Medulla oblongata (tissue), 1 donor: Measurements from ENCODE around the gene CADM3.
A peak's percentile ranks its signal among the peaks of the same experiment; 100 is the strongest.

Source experiments
- DNase-seq: peaks from one replicate; pipeline ENCODE4 v3.0.0-alpha.2; 2015; ENCODE audit errors: extremely low spot score

The CADM3 gene

GRCh38 chr1:159171254-159171687 is at the start of gene CADM3:
CADM3 (plus strand) TSS chr1:159171615; CDS start chr1:159171766, 151 bp downstream.
- peak; percentile 36 for DNase-seq

GRCh38 chr1:159122005-159122621 is 49.3 kb upstream of the CADM3 start:
- DNase-seq, result no peak

GRCh38 chr1:159123587-159123986 is 47.8 kb upstream of the CADM3 start:
- no peak for DNase-seq

- peak; percentile 79 for DNase-seq
Observed at GRCh38 chr1:159132271-159132881, 39.0 kb upstream of the CADM3 start.

- DNase-seq, result no peak
Observed at GRCh38 chr1:159140474-159140873, 30.9 kb upstream of the CADM3 start.

- DNase-seq, result peak; percentile 27
Observed at GRCh38 chr1:159141584-159142390, 29.6 kb upstream of the CADM3 start.

- DNase-seq, result no peak
Observed at GRCh38 chr1:159142391-159142663, 29.1 kb upstream of the CADM3 start.

GRCh38 chr1:159142726-159143510 is 28.5 kb upstream of the CADM3 start:
- DNase-seq, result no peak

- DNase-seq, result no peak
Observed at GRCh38 chr1:159144571-159144970, 26.8 kb upstream of the CADM3 start.

- DNase-seq, result no peak
Observed at GRCh38 chr1:159146980-159147379, 24.4 kb upstream of the CADM3 start.

- DNase-seq, result no peak
Observed at GRCh38 chr1:159152031-159152430, 19.4 kb upstream of the CADM3 start.

- peak; percentile 94 for DNase-seq
Observed at GRCh38 chr1:159161001-159161718, 10.3 kb upstream of the CADM3 start.

- no peak for DNase-seq
Observed at GRCh38 chr1:159161719-159162026, 9.7 kb upstream of the CADM3 start.

- DNase-seq, result peak; percentile 14
Observed at GRCh38 chr1:159162516-159163265, 8.7 kb upstream of the CADM3 start.

- no peak for DNase-seq
Observed at GRCh38 chr1:159163614-159164228, 7.7 kb upstream of the CADM3 start.

- DNase-seq, result no peak
Observed at GRCh38 chr1:159168043-159168442, 3.4 kb upstream of the CADM3 start.

GRCh38 chr1:159170639-159171038 is 776 bp upstream of the CADM3 start:
- DNase-seq, result no peak

GRCh38 chr1:159171688-159172501 is 480 bp downstream of the CADM3 start:
- DNase-seq, result peak; percentile 14

GRCh38 chr1:159172614-159173291 is 1.3 kb downstream of the CADM3 start:
- peak; percentile 25 for DNase-seq
